HEK293 (cell line): ENCODE data around the gene TRIM62.

Experiments
- ZNF274 ChIP-seq, 2 experiments: fragments of 200-500 bp in 1 of 2; fragments of 450-650 bp in 1 of 2; sonication (Bioruptor generic) in 1 of 2; formaldehyde crosslinking in 1 of 2; IDR thresholded peaks; 2 replicates each; pipeline versions ENCODE4 v1.5.1 to v1.6.1; 2014 to 2016; ENCODE audit warnings: borderline replicate concordance in 1 of 2, inconsistent platforms in 1 of 2, low read length in 1 of 2, missing biosample characterization in 1 of 2, missing genetic modification characterization in 1 of 2
- ZNF335 ChIP-seq: fragments of 450-650 bp; formaldehyde crosslinking; conservative IDR thresholded peaks from 2 replicates; pipeline ENCODE4 v1.5.1; 2016; ENCODE audit warnings: missing biosample characterization, missing genetic modification characterization
- ZNF624 ChIP-seq: fragments of 450-650 bp; formaldehyde crosslinking; IDR thresholded peaks from 2 replicates; pipeline ENCODE4 v1.5.1; 2017; ENCODE audit warnings: missing biosample characterization, missing genetic modification characterization
- TF ChIP-seq, protein P1 (sequence below): fragments of 450-650 bp; formaldehyde crosslinking; IDR thresholded peaks from 2 replicates; pipeline ENCODE4 v1.5.1; 2016; ENCODE audit warnings: missing biosample characterization, missing genetic modification characterization
- TF ChIP-seq, protein P2 (sequence below): fragments of 450-650 bp; formaldehyde crosslinking; IDR thresholded peaks from 2 replicates; pipeline ENCODE4 v1.5.1; 2016; ENCODE audit warnings: missing biosample characterization, missing genetic modification characterization

DNA sequence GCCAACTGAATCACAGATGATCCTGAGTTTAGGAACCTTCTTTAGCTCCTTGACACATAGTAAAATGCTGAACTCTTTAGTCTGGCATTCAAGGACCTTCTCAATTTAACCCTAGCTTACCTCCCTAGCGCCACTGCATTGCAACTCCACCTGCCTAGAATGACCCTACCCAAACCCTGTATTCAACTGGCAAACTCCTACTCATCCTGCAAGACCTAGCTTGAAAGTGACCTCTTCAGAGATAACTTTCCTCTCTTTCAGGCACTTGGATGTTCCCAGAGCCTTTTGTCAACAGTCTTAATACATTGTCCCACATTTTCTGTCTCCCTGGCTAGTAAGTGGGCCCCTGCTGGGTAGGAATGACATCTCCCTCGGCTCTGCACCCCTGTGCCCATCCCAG lies 19.7 kb downstream of the TRIM62 start:
- TF ChIP-seq, protein P1, sequence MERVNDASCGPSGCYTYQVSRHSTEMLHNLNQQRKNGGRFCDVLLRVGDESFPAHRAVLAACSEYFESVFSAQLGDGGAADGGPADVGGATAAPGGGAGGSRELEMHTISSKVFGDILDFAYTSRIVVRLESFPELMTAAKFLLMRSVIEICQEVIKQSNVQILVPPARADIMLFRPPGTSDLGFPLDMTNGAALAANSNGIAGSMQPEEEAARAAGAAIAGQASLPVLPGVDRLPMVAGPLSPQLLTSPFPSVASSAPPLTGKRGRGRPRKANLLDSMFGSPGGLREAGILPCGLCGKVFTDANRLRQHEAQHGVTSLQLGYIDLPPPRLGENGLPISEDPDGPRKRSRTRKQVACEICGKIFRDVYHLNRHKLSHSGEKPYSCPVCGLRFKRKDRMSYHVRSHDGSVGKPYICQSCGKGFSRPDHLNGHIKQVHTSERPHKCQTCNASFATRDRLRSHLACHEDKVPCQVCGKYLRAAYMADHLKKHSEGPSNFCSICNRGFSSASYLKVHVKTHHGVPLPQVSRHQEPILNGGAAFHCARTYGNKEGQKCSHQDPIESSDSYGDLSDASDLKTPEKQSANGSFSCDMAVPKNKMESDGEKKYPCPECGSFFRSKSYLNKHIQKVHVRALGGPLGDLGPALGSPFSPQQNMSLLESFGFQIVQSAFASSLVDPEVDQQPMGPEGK: no peak
- TF ChIP-seq, protein P2, sequence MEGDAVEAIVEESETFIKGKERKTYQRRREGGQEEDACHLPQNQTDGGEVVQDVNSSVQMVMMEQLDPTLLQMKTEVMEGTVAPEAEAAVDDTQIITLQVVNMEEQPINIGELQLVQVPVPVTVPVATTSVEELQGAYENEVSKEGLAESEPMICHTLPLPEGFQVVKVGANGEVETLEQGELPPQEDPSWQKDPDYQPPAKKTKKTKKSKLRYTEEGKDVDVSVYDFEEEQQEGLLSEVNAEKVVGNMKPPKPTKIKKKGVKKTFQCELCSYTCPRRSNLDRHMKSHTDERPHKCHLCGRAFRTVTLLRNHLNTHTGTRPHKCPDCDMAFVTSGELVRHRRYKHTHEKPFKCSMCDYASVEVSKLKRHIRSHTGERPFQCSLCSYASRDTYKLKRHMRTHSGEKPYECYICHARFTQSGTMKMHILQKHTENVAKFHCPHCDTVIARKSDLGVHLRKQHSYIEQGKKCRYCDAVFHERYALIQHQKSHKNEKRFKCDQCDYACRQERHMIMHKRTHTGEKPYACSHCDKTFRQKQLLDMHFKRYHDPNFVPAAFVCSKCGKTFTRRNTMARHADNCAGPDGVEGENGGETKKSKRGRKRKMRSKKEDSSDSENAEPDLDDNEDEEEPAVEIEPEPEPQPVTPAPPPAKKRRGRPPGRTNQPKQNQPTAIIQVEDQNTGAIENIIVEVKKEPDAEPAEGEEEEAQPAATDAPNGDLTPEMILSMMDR (tag by site-specific recombination): no peak
- TF ChIP-seq ZNF274 (IDR thresholded peaks at IDR 0.05; ENCODE audit: low read length): no peak
- TF ChIP-seq ZNF274 (tag by site-specific recombination; IDR thresholded peaks at IDR 0.05; ENCODE audit: borderline replicate concordance): no peak
- no peak for TF ChIP-seq ZNF335 (tag by site-specific recombination)
- no peak for TF ChIP-seq ZNF624 (tag by site-specific recombination)
